CD4-positive, alpha-beta T cell treated with Interleukin-10 for 1 hour (primary cell): Measurements from ENCODE around the gene SAPCD1.

Experiments
- DNase-seq: peaks from one replicate; pipeline ENCODE4 v3.0.0-alpha.2; 2020

Gene SAPCD1

DNA sequence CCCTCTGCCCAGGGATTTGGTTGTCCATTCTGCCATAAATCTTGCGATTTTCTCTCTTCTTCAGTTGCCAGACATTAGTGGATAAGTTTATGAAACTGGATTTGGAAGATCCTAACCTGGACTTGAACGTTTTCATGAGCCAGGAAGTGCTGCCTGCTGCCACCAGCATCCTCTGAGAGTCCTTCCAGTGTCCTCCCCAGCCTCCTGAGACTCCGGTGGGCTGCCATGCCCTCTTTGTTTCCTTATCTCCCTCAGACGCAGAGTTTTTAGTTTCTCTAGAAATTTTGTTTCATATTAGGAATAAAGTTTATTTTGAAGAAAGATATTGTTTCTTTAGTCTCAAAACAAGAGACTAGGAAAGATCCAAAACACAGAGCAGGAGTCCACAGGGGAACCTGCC is at the start of gene SAPCD1:
Gene SAPCD1, plus strand, starts transcription at position 301 of the 400 bp plus-strand sequence. CDS start 399 bp downstream, outside the sequence.
- no peak for DNase-seq

DNA sequence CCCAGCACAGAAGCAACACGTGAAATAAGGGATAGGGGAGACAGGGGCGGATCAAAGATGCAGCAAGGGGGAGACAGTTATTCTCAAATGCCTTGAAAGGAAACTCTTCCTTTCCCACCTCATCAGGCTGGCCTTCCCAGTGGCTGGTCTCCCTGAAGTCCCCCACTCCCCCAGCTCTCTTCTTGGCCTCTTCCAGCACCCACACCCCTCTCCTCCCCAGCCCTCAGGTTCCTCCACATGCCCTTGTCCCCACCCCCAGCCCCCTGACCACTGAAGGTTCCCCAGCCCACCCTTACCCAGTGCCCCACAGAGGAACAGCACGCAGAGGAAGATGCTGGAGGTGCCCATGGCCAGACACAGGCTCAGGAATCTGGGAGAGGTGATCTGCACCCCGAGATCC is 49.0 kb upstream of the SAPCD1 start:
- DNase-seq, result no peak

DNA sequence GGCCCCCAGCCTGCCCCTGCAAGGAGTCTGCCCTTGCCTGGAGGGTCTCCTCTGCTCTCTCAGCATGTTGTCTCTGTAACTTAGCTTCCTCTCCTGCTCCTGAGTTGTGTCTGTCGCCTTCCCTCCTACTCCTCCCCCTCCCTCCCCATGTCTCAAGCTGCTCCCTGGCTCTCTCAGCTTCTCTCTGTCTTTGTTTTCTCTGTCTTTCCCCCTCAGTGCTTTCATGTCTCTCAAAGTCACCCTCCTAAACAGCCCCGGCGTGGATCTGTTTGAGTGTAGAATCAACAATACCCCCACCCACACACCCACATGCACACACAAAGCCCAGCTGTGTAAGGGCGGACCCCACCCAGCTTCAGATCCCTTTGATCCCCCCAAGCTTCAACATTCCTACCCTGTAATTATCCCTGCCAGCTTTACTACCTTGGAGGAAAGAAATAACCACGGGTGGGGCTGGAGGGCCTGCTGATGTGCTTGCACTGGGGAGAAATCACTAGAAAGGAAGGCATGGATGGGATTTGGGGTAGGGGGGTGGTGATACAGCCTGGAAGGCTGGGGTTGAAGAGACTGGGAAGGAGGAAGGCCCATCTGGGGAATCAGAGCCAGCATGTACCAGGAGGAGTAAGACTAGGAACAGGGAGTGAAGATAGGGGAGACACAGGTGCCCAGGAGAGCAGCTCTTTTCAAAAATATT is 48.3 kb upstream of the SAPCD1 start:
- DNase-seq, result no peak

DNA sequence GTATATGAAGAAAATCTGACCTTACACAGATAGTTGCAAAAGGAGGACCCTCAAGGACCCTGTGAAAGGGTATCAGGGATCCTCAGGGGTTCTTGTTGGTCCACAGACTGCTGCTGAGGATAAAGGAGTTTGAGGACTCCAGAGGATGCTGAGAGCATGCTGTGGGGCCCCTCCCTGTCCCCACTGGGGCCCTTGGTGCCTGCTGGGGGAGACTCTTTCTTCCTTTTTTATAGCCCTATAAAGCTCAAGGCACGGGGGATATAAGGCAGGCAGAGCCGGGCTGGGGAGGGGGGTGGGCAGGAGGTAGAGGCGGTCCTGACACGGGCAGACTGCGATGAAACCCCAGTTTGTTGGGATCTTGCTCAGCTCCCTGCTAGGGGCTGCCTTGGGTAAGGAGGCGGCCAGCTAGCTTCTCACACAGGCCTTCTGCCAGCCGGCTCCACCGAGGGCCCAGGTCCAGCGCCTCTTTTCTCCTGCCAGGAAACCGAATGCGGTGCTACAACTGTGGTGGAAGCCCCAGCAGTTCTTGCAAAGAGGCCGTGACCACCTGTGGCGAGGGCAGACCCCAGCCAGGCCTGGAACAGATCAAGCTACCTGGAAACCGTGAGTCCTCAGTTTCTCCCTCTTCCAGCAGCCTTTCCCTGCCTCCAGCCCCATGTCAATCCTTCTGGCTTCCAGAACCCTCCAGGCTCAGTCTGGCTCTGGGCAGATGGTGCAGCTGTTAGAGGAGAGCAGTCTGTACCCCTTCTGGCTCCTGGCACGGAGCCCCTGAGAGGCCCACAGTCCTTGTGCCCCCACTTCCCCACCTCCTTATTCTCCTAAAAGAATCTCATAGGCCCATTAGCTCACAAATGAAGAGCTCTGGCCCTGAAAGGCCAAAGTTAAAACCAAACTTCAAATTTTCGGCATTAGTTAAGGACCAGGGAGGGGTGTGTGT is 47.2 kb upstream of the SAPCD1 start, which contains the start of gene LY6G6D:
Gene LY6G6D, plus strand, starts transcription at position 327 of the 937 bp plus-strand sequence. Its CDS starts 8 bp downstream, at position 335.
- no peak for DNase-seq

DNA sequence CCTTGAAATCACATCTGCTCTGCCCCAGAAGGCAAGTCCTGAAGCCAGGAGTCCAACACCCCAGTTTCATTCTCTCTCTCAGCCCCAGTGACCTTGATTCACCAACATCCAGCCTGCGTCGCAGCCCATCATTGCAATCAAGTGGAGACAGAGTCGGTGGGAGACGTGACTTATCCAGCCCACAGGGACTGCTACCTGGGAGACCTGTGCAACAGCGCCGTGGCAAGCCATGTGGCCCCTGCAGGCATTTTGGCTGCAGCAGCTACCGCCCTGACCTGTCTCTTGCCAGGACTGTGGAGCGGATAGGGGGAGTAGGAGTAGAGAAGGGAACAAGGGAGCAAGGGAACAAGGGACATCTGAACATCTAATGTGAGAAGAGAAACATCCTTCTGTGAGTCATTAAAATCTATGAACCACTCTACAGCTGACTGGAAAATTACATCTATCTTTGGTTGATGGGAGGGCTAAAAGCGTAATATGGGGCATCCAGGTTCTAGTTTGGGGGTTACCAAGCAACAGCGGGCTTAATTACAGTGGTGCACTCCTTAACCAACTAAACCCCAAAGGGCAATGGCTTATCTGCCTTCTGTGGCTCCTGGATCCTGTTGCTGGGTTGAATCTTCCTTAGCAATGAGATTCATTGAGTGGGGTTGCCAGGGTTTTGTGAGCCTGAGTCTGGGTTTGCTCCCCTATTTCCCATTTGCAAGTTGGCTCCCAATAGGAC is 44.8 kb upstream of the SAPCD1 start:
- DNase-seq, result no peak

DNA sequence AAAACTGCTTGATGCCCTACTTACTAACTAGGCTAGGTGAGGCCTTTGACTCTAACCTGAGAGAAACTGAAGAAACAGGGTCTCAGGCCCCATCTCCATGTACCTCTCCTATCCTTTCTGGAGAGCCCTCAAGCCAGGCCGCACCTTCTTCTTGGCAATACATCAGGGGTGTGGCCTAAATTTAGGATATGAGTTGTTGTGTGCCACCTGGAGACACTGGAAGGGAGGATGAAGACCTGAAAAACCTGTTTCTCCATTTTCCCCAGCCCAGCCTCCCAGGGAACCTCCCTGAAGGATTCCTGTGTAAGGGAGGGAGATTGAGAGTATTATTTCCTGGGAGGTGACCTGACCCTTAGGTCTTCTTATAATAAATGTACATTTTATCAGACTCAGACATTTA is 44.2 kb upstream of the SAPCD1 start:
- no peak for DNase-seq

DNA sequence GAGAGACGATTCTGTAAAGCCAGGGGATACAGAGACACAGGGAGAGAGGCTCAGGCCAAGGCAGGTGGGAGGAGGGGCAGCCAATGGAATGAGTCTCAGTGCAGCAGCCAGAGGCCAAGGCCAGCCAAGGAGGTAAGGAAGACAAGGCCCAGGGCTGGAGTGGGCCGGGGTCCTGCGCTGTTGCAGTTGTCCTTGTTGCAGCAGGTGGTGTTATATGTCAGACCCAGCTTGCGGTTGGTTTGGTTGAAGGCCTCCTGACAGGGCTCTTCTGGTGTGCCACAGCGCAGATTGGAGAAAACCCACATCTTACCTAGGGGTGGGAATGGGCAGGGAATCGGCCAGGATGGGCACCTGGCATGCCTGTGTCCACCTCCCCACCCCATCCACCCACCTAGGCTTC is 43.5 kb upstream of the SAPCD1 start:
- DNase-seq, result no peak

DNA sequence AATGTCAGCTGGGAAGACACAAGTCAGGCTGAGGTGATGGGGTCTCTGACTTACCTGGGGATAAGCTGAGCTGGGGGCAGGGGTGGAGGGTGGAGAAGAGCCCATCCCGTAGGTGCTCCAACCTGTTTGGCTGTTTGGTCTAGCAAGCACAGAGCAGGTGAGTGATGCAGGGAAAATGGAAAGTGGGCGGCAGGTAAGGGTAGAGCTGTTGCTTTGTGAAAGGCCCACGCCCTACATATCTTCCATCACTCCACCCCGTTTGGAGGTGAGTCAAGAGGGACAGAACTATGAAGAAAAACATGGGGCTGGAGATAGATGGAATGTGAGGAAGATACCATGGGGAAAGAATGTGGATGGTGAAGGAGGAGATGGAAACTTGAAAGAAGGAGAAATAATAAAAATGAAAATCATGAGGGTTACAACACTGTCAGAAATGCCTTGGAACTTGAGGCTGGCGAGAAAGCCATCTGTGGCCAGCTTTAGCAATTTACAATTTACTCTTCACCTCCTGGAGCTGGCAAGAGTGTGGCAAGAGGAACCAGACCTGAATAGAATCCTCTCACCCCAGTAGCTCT is 42.2 kb upstream of the SAPCD1 start:
- no peak for DNase-seq

DNA sequence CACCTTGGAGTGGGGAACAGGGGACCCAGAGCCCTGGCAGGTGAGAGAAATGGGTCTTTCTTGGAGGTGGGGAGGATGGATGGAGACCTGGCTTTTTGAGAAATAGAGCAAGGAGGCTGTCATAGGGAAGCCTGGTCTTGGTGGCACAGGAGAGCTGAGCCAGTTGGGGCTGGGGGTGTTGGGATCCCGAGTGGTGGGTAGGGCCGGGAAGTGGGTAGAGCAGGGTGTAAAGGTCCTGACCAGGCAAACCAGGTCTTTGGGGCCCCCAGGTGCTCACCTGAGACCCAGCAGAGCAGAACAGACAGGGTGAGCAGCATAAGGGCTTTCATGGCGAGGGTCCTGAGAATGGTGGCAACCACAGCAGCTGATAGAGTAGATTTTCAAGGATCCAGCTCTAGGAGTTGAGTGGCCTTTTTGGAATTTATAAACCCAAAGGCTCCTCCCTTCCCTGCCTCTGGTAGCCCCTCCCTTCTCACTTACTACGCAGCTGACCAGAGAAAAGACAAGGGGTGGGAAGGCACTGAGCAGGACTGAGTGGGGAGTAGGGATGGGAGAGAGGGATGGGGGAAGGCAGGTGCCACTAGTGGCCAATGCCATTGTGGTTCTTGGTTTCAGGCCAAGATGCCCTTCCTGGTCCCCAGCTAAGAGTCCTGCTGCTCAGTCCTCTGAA is 41.0 kb upstream of the SAPCD1 start, which contains the start of gene LY6G6C:
Gene LY6G6C, minus strand, starts transcription at position 396 of the 670 bp plus-strand sequence. Its CDS starts 67 bp downstream, at position 329.
- DNase-seq, result no peak

DNA sequence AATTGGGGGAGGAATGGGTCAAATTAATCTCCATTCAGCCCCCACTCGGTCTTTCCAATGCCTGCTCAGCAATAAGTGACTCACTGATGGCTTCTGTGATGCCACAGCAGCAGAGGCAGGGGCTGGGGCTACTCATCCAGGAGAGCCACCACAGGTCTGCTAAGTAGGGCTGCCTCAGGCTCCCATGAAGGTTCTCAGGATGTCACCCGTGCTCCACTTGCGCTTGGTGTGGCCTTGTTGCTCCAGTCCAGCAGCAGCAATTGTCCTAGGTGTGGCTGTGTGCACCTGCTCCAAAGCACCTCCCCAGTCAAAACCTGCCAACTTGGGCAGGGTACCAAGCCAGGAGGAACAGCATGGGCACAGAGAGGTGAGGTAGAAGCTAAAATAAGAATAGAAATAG is 40.3 kb upstream of the SAPCD1 start:
- no peak for DNase-seq

DNA sequence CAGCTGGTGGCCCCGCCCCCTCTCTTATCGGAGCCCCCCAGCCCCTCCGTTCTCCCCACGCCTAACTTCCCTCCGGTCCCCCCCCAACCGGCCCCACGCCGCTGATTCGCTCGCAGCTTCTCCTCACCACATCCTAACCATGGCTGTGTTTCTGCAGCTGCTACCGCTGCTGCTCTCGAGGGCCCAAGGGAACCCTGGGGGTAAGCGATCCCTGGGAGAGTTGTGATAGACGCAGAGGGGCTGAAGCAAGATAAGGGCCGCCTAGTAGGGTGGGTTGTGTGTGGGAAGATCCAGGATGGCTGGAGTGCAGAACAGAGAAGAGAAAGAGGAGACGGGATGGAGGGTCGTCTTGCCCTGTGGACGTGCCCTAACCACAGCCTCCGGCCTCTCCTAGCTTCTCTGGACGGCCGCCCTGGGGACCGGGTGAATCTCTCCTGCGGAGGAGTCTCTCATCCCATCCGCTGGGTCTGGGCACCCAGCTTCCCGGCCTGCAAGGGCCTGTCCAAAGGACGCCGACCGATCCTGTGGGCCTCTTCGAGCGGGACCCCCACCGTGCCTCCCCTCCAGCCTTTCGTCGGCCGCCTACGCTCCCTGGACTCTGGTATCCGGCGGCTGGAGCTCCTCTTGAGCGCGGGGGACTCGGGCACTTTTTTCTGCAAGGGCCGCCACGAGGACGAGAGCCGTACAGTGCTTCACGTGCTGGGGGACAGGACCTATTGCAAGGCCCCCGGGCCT is 39.0 kb upstream of the SAPCD1 start, which contains the start of gene MPIG6B:
Gene MPIG6B, plus strand, starts transcription at position 129 of the 735 bp plus-strand sequence. Its CDS starts 11 bp downstream, at position 140.
- DNase-seq, result no peak

DNA sequence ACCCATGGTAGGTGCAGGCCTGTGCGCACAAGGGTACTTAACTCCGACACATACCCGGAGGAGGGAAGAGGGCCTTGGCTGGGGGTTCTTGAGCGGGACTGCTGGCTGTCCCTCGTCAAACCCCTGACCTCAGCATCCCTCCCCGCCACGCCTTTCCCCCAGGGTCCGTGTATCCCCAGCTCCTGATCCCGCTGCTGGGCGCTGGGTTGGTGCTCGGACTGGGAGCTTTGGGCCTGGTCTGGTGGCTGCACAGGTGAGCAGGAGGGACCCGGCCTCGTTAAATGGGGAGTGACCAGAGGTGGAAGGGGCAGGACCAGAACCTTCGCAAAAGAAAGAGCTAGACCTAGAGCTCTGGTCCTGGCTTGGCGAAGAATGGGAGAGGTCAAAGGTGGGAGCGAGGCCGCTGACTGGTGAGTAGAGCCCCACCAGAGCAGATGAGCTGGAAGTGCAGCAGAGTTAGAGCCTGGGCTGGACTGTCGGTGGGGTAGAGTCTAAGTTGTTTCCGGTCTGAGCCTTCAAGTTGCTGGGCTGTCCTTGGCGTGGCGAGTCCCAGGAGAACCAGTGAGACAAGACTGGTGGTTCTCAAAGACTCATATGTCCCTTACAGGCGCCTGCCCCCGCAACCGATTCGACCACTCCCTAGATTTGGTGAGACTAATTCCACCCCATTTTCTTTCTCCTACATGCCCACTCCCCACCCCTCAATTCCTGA is 38.3 kb upstream of the SAPCD1 start:
- no peak for DNase-seq

DNA sequence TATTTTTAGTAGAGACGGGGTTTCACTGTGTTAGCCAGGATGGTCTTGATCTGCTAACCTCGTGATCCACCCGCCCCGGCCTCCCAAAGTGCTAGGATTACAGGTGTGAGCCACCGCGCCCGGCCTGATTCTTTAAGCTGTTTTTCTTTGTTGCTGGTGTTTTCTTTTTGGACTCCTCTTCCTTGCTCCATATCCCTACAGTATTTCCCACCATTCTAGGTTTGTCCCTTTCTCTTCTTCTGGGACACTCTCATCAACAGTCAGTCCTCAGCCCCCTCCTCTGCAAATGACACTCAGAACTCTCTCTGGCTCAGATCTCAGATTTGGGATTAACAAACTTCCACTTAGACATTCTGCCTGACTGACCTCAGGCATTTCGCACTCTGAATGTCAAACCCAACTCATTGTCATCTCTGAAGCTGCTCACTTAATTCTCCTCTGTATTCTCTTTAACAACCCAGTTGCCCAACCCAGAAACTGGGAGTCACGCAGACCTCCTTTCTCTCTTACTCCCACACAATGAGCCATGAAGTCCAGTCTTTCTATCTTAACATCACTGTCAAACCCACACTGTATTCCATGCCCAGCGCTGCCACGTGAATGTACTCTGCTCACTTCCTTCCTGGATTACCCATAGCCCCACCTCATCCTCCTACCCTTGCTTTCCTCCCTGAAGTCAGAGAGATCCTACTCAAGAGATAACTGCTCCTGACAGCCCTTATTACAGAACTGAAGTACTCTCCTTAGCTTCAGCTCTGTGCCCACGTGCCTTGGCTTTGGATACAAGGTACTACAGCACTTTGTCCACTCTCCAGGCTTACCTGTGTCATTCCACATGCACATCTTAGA is 36.7 kb upstream of the SAPCD1 start:
- no peak for DNase-seq

DNA sequence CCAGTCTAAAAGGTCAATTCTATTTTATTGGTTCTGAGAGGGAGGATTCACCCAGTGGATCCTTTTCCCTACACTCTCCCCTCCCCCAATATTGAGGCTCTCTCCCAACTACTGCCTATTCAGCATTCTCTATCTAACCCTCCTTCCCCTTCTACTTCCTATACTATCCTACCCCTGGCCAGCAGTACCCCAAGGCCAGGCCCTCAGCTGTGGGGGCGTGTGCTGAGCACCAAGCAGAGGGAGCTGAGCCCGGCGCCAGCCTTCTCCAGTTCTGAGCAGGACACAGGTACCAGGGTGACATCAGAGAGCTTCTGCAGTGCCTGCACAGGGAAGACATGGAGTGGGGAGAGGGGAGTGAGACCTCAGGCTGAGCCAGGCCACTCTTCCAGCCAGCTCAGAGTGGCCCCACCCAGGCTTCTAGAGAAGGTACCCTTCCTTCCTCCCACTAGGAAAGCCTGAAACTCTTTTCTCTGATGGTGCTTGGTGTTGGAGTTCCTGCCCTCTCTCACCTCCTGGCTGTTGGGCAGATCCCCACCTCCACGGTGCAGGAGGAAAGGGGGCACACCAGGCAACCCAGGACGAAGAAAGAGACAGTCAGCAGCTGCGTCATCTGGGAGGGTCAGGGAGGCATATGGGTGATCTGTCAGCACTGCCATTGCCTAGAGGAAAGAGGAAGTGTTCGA is 35.3 kb upstream of the SAPCD1 start:
- DNase-seq, result no peak

DNA sequence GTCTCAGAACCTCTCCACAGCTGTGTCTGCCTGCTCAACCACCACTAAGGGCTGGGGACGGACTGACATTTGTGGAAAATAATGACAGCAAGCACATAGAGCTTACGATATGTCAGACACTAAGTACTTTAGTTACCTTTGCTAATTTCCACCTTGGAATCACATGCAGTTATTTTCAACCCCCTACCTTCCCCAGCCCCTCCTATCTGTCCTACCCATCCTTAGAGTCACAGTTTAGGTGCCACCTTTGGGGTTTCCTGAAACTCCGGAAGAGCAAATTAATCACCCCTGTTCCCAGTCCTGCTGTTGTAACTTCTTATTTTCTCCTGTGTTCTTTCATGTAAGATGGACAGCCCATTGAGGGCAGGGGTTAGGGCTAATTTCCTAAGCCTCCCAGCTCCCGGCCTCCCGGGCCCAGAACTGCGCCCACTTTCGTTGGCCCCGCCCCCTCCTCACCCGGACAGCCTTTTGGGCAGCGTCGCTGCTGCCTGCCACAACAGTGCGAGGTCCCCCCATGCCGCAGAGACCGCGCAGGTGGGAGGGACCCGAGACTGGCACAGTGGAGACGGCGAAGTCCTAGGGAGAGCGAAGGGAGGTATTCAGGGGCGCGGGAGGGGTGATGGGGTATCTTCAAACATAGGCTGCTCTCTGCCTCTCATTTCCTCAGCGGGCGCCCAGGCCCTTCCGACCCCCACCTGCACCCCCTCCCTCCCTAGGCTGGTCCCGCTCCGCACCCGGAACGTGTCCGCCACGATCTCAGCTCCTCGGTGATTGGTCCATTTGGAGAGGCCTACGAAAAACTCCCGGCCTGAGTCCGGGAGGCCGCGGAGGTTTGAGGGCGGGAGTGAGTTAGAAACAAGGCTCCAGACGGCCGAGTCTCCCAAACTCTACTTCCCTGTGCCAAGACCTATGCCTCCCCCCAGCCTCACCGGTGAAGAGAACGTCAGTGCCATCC is 34.5 kb upstream of the SAPCD1 start:
- DNase-seq, result peak; percentile 34

DNA sequence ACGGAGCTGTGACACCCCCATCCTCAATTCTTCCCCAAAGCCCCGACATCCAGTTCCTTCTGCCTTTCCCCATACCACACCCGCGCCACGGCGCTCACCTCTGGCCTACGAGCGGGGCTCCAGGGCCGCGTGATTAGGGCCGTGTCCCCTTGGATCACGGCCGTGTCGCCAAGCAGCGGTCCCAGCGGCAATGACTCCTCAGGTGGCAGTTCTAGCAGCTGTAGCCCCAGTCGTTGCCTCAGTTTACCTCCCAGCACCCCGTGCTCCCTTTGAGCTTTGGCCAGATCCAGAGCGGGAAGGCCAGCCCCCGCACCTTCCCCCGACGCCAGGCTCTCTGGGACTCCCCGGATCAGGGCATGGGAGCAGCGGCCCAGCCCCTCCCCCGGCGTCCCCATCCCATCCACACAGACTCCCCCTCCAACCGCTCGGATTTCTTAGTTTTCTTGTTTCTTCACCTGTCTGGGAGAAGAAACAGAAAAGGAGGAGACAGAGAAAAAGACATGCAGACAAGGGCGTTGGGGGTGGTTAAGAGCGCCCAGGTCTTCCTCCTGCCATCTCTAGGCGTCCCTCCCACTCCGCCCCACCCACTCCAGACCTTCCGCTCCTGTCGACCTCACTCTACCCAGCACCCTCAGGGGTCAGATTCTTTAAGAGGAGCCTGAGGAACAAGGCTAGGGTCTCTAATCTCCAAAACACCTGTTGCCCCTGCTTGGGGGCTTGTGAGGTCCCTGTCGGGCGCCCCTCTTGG is 33.5 kb upstream of the SAPCD1 start, which contains the start of gene DDAH2:
Gene DDAH2, minus strand, starts transcription at position 533 of the 748 bp plus-strand sequence. Its CDS starts 138 bp downstream, at position 395.
- no peak for DNase-seq

DNA sequence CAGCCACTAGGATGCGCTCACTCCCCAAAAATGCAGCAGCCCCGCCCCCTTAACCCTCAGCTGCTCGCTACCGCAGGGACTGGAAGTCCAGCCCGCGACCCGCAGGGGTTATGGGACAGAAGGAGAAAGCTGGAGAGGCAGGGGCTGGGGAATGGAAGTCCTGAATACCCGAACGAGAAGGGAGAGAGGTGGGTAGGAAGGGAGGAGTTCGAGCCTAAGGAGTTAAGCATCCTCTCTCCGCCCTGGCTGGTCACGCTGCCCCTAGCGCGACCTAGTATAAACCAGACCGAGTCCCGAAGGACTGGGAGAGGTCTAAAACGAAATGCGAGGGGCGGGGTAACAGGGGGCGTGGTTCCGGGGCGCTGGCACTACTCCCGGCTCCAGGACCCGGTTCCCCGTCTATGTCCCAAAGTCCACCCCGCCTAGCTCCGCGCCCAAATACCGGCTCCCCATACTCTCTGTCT is 32.9 kb upstream of the SAPCD1 start:
- DNase-seq, result peak; percentile 84
